NCI-H226 (cell line): ENCODE measurements around the gene TOMM7.
"Not testable (repeated sequence)": the region's sequence is repeated elsewhere in the genome, so short reads cannot be mapped to it uniquely, and the experiment has no call there.

Source experiments
- DNase-seq: peaks from one replicate; pipeline ENCODE4 v3.0.0-alpha.2; 2015

Gene TOMM7

GRCh38 chr7:22781230-22781711 is 41.4 kb downstream of the TOMM7 start:
- peak; percentile 79 for DNase-seq

GRCh38 chr7:22779730-22780323 is 42.8 kb downstream of the TOMM7 start:
- not testable (repeated sequence) for DNase-seq

- no peak for DNase-seq
Observed at GRCh38 chr7:22776964-22777363, 45.7 kb downstream of the TOMM7 start.

- DNase-seq = no peak
Observed at GRCh38 chr7:22772885-22773284, 49.8 kb downstream of the TOMM7 start.

GRCh38 chr7:22771872-22772228 is 50.8 kb downstream of the TOMM7 start:
- DNase-seq = no peak

- peak; percentile 41 for DNase-seq
Observed at GRCh38 chr7:22771194-22771871, 51.3 kb downstream of the TOMM7 start.

GRCh38 chr7:22765609-22766008 is 57.0 kb downstream of the TOMM7 start:
- no peak for DNase-seq
